Measurements from ENCODE around the gene TENM4.
"Not testable (repeated sequence)": the region's sequence is repeated elsewhere in the genome, so short reads cannot be mapped to it uniquely, and the experiment has no call there.

TENM4 gene

DNA sequence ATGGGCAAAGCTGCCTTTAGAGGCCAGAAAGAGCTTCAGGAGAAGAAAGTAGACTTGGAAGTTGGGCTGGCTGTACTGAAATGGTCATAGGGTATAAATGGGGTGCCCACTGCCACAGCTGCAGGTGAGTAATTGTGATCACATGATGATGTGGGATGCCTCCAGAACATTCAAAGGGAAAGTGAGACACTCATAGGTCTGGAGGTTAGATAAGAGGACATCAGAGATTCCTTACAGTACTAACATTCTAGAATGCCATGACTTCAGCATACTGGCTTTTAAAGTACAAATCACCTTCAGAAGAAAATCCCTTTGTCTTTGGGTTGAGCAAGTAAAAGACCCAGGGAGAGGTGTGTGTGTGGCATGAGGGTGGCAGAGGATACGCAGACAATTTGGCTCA is 419.2 kb downstream of the TENM4 start:
- no peak for DNase-seq (ENCODE audit: low read depth in 2 of 2)

DNA sequence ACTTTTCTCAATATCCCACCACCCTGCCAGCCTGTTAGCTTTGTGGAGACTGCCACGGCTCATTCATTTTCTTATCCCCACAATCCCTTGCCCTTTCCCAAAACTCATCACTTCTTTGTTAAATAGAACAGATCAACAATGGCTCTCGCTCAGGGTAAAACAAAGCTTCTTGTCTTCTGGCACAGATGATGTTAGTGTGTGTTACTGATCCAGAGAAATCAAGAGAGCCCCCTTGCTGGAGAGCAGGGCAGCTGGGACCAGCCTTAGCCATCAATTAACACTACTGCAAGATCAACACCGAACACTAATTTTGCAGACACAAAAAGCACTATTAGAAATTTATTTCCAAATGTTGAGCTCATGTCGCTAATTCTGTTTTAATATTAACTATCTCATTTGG is 420.9 kb downstream of the TENM4 start:
- no peak for DNase-seq (ENCODE audit: low read depth in 2 of 2)

GRCh38 chr11:79019277-79019676 is 421.6 kb downstream of the TENM4 start:
- DNase-seq (ENCODE audit: low read depth in 2 of 2): no peak

GRCh38 chr11:79018371-79018849 is 422.4 kb downstream of the TENM4 start:
- no peak for DNase-seq (ENCODE audit: low read depth in 2 of 2)

DNA sequence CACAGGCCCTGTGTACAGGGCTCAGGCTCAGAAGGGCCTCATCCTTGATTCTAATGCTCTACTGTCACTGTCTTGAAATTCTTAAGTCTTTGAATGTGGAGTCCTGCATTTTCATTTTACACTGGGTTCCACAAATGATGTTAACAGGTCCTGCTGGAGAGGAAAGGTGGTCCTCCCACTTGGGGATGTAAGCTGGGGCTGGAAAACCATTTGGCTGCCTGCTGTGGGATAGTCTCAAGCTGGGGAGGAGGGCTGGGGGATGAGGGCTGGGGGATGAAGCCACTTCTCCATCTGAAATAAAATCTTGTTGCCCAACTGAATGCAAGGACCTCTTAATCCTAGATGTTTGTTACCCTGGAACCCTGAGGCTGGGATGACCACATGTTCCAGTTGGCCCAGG is 423.0 kb downstream of the TENM4 start:
- no peak for DNase-seq (ENCODE audit: low read depth in 2 of 2)

DNA sequence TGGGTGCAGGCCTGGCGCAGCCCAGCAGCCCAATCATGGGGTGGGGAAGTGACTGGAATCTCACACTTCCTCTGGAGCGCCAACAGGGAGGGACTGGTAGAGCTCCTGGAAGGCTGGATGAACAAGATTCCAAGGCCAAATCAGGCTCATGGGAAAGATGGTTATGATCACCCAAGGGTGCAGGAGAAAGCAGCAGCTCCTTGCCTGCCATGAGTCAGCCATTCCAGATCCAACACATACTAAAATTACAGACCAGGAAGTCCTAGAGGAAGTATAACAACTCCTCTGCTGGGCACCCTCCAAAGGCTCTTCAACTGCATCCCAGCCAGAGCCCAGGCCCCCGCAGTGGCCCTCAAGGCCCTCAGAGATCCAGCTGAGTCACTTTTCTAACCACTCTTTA is 427.3 kb downstream of the TENM4 start:
- no peak for DNase-seq (ENCODE audit: low read depth in 2 of 2)

- no peak for DNase-seq (ENCODE audit: low read depth in 2 of 2)
Measured at GRCh38 chr11:79011357-79011756, 429.5 kb downstream of the TENM4 start.

DNA sequence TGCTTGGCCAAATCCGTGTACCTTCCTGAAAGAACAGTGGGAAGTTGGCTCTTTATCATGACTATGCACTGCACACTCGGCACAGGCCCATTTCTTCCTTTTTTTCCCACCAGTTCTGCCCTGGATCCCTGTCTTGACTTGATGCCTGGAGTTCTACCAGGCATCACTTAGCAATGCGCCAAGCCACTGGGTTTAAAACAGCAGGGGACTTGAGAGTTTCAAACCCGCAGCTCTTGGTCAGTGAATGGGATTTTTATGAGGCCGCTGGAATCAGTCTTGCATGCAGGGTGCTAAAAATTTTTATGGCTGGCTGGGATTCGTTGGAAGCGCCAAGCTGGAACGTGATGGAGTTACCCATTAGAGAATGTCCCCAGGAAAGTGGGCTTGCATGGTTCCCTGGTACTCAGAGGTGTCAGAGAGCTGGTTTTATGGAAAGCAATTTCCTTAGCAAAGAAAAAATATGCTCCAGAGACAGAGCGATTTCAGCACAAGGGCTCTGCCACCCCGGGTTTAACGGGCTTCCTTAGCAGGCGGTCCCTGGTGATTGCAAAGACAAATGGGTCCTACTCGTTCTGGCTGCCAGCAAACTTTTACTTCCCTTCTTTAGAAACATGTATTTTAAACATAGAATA is 432.9 kb downstream of the TENM4 start:
- no peak for DNase-seq (ENCODE audit: low read depth in 2 of 2)

GRCh38 chr11:79006854-79007253 is 434.0 kb downstream of the TENM4 start:
- DNase-seq (ENCODE audit: low read depth in 2 of 2): no peak

- DNase-seq (ENCODE audit: low read depth in 2 of 2): no peak
Measured at GRCh38 chr11:78996007-78996406, 444.8 kb downstream of the TENM4 start.

DNA sequence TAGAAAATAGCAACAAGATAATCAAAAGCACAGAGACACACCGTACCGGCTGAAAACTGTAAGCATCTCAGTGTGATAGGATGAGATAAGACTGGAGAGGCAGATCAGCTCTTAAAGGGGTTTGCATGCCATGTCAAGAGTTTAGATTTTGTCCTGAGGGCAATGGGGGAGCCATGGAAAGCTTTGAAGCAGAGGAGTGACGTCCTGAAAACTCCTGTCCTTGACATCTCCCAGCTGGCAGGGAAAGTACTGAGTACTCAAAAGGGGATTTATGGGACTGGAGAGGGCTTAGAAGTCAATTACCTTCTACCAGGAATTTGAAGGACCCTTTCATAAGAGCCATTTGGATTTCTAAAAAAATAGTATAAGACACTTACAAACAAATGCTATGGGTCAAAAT is 445.7 kb downstream of the TENM4 start:
- DNase-seq (ENCODE audit: low read depth in 2 of 2): no peak

DNA sequence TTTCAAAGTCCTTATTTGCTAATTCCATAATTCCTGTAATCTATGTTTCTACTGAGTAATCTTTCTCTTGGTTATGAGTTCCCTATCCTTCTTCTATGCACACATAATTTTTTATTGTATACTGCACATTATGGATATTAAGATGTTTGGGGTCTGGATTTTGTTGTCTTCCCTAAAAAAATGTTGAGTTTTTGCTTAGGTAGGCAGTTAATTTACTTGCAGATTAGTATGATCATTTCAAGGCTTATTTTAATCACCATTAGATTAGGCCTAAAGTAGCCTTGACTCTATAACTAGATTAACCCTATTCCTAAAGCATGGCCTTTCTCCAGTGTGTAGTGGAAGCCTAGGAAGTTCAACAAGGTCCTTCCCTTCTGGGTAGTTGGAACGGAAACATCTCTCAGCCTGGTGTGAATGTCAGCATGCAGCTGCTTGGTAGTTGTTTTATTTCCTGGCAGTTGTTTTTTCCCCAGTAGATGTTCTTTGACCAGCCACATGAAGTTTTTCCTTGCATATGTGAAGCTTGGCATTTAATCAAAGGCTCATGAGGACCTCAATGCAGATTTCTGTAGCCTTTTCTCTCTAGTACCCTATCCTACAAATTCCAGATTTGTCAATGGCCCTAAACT is 446.9 kb downstream of the TENM4 start:
- DNase-seq (ENCODE audit: low read depth in 2 of 2): no peak

- DNase-seq (ENCODE audit: low read depth in 2 of 2): no peak
Measured at GRCh38 chr11:78991681-78992080, 449.1 kb downstream of the TENM4 start.

- DNase-seq (ENCODE audit: low read depth in 2 of 2): no peak
Measured at GRCh38 chr11:78990261-78990660, 450.6 kb downstream of the TENM4 start.

GRCh38 chr11:78987748-78988147 is 453.1 kb downstream of the TENM4 start:
- no peak for DNase-seq (ENCODE audit: low read depth in 2 of 2)

- DNase-seq (ENCODE audit: low read depth in 2 of 2): no peak
Measured at GRCh38 chr11:78986305-78986704, 454.5 kb downstream of the TENM4 start.

GRCh38 chr11:78985663-78986062 is 455.2 kb downstream of the TENM4 start:
- no peak for DNase-seq (ENCODE audit: low read depth in 2 of 2)

GRCh38 chr11:78982473-78982872 is 458.4 kb downstream of the TENM4 start:
- no peak for DNase-seq (ENCODE audit: low read depth in 2 of 2)

GRCh38 chr11:78981153-78981552 is 459.7 kb downstream of the TENM4 start:
- DNase-seq (ENCODE audit: low read depth in 2 of 2): no peak

GRCh38 chr11:78978831-78979230 is 462.0 kb downstream of the TENM4 start:
- DNase-seq (ENCODE audit: low read depth in 2 of 2): no peak

- DNase-seq (ENCODE audit: low read depth in 2 of 2): not testable (repeated sequence)
Measured at GRCh38 chr11:78977848-78978247, 463.0 kb downstream of the TENM4 start.

- no peak for DNase-seq (ENCODE audit: low read depth in 2 of 2)
Measured at GRCh38 chr11:78977009-78977408, 463.8 kb downstream of the TENM4 start.

GRCh38 chr11:78975081-78975480 is 465.7 kb downstream of the TENM4 start:
- no peak for DNase-seq (ENCODE audit: low read depth in 2 of 2)

DNA sequence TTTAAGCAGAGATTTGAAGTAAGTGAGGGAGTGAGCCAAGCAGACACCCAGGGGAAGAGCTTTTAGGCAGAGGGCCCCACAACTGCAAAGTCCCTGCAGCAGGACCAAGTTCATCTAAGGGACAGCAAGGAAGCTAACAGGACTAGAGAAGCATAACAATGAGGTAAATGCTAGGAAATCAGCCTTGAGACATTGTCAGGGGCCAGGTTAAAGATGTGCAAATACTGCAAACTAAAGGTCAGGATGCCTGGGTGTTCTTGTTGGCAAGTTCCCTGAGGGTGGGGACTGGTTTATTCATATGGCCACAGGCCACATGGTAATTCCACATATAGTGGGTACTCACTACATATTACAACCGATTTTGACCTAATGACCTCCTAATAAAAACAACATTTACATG is 467.0 kb downstream of the TENM4 start:
- DNase-seq (ENCODE audit: low read depth in 2 of 2): no peak
